DND-41 (cell line): ENCODE data around the gene TIPIN.

ENCODE experiments used
- ATAC-seq: fragments of 200-7000 bp; cut with Tn5 transposase; 3 replicates; pipeline ENCODE4 v1.9.1; 2021; ENCODE audit warnings: low read depth; ENCODE audit not compliant: insufficient read depth
- DNase-seq: peaks from one replicate; pipeline ENCODE4 v3.0.0-alpha.2; 2020
- H2AFZ ChIP-seq: 2 replicates; pipeline ENCODE4 v1.6.0; 2012; ENCODE audit warnings: low read depth, low read length
- H3K27ac ChIP-seq: 2 replicates; pipeline ENCODE4 v1.5.1; 2012; ENCODE audit warnings: low read length, inconsistent platforms
- H3K27me3 ChIP-seq: fragments of 200-600 bp; sonication (generic); 2 replicates; pipeline ENCODE4 v1.6.0; 2012; ENCODE audit warnings: low read length, mild to moderate bottlenecking, inconsistent platforms; ENCODE audit not compliant: insufficient read depth, poor library complexity
- H3K36me3 ChIP-seq: 2 replicates; pipeline ENCODE4 v1.5.1; 2012; ENCODE audit warnings: low read length, inconsistent platforms; ENCODE audit not compliant: insufficient read depth
- H3K4me1 ChIP-seq: 2 replicates; pipeline ENCODE4 v1.5.1; 2012; ENCODE audit warnings: mild to moderate bottlenecking, low read length; ENCODE audit not compliant: insufficient read depth
- H3K4me2 ChIP-seq: 2 replicates; pipeline ENCODE4 v1.6.0; 2012; ENCODE audit warnings: mild to moderate bottlenecking, moderate library complexity, low read length, inconsistent platforms; ENCODE audit not compliant: insufficient read depth
- H3K4me3 ChIP-seq, 2 experiments: fragments of 200-600 bp in 1 of 2; shearing (Covaris generic) in 1 of 2; 2 replicates each; pipeline ENCODE4 v1.5.1; 2012 to 2016; ENCODE audit warnings: inconsistent platforms in 2 of 2, low read length in 2 of 2, mild to moderate bottlenecking in 2 of 2, low read depth in 1 of 2, moderate library complexity in 1 of 2
- H3K79me2 ChIP-seq: 2 replicates; pipeline ENCODE4 v1.6.0; 2012; ENCODE audit warnings: low read length, inconsistent platforms; ENCODE audit not compliant: insufficient read depth
- H3K9ac ChIP-seq: 2 replicates; pipeline ENCODE4 v1.6.0; 2012; ENCODE audit warnings: low read depth, mild to moderate bottlenecking, inconsistent platforms, low read length, moderate library complexity
- H3K9me3 ChIP-seq: 2 replicates; pipeline ENCODE4 v1.5.1; 2012; ENCODE audit warnings: low read length, moderate library complexity, mild to moderate bottlenecking, inconsistent platforms; ENCODE audit not compliant: insufficient read depth, severe bottlenecking
- H4K20me1 ChIP-seq: 2 replicates; pipeline ENCODE4 v1.6.0; 2012; ENCODE audit warnings: low read length; ENCODE audit not compliant: insufficient read depth
- EZH2 ChIP-seq: IDR thresholded peaks from 3 replicates; pipeline ENCODE4 v1.6.1; 2012; ENCODE audit warnings: borderline replicate concordance, low read depth, mild to moderate bottlenecking, moderate library complexity, low read length, inconsistent platforms; ENCODE audit not compliant: severe bottlenecking
- TF ChIP-seq, protein P1 (sequence below): IDR thresholded peaks from 2 replicates; pipeline ENCODE4 v1.5.1; 2012; ENCODE audit warnings: borderline replicate concordance, low read length, moderate library complexity, mild to moderate bottlenecking; ENCODE audit not compliant: poor library complexity, severe bottlenecking; ENCODE audit errors: extremely low read depth

TIPIN gene

DNA sequence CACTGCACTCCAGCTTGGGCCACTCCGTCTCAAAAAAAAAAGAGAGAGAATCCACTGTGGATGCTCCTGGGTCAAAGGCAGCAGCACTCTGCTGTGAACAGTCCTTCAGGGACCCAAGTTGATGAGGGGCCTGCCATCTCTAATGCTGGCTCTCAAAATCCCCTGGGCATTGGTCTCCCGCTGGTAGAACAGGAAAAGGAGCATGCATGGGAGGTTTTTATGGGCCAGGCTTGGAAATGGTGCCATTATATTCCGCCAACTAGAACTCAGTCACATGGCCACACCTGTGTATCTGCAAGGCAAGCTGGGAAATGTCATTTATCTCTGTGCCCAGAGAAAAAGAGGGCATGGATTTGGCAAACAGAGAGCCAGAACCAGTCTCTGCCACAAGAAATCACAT, 66.5 kb downstream of the TIPIN start:
- TF ChIP-seq, protein P1, sequence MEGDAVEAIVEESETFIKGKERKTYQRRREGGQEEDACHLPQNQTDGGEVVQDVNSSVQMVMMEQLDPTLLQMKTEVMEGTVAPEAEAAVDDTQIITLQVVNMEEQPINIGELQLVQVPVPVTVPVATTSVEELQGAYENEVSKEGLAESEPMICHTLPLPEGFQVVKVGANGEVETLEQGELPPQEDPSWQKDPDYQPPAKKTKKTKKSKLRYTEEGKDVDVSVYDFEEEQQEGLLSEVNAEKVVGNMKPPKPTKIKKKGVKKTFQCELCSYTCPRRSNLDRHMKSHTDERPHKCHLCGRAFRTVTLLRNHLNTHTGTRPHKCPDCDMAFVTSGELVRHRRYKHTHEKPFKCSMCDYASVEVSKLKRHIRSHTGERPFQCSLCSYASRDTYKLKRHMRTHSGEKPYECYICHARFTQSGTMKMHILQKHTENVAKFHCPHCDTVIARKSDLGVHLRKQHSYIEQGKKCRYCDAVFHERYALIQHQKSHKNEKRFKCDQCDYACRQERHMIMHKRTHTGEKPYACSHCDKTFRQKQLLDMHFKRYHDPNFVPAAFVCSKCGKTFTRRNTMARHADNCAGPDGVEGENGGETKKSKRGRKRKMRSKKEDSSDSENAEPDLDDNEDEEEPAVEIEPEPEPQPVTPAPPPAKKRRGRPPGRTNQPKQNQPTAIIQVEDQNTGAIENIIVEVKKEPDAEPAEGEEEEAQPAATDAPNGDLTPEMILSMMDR = no peak
- no peak for TF ChIP-seq EZH2
- Histone ChIP-seq H2AFZ (no peak overlapping the region), H3K36me3 (no peaks in the 10 kb centered on the region), H4K20me1 (no peaks in the 10 kb centered on the region), H3K4me2 (no peak overlapping the region), H3K4me1 (peaks cover 24% of the 10 kb centered on the region), H3K79me2 (peaks cover 33% of the 10 kb centered on the region), H3K9ac (no peak overlapping the region), H3K9me3 (no peaks in the 10 kb centered on the region), H3K4me3 (no peak overlapping the region), H3K27ac (no peak overlapping the region), H3K27me3 (no peaks in the 10 kb centered on the region)
- no peak for ATAC-seq
- no peak for DNase-seq

DNA sequence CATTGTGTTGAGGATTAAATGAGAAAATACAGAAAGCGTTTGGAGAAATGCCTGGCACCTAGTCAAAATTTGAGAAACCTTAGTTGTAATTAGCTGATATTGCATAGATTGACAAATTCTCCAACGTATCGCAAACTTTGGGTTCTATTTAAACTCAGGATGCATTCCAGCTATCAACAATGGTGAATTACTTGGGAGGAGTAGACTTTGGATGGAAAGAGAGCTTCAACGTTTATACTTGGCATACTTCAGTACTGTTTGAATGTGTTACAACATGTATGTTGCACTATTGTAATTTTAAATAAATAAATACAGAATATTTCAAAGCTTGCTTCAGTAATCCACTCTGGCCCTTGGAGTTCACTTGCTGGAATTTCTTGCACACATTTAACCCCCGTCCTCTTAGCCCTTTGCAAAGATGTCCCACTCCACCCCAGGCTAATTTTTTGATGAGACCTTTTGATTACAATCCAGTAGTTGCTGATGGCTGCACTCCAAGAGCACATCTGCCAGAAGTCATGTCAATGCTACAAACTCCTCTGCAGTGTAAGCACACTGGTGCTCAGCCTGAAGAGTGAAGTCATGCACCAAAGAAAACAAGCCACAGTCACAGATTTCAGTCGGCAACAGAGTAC, 67.8 kb downstream of the TIPIN start:
- Histone ChIP-seq H3K4me2 (no peak overlapping the region), H3K9me3 (no peaks in the 10 kb centered on the region), H3K79me2 (peaks cover 20% of the 10 kb centered on the region), H3K27ac (no peak overlapping the region), H3K36me3 (no peaks in the 10 kb centered on the region), H4K20me1 (no peaks in the 10 kb centered on the region), H3K9ac (no peak overlapping the region), H3K27me3 (no peaks in the 10 kb centered on the region), H2AFZ (no peak overlapping the region), H3K4me1 (peaks cover 14% of the 10 kb centered on the region), H3K4me3 (no peak overlapping the region)
- no peak for DNase-seq
- no peak for ATAC-seq
- TF ChIP-seq, protein P1 = no peak
- TF ChIP-seq EZH2 = no peak

DNA sequence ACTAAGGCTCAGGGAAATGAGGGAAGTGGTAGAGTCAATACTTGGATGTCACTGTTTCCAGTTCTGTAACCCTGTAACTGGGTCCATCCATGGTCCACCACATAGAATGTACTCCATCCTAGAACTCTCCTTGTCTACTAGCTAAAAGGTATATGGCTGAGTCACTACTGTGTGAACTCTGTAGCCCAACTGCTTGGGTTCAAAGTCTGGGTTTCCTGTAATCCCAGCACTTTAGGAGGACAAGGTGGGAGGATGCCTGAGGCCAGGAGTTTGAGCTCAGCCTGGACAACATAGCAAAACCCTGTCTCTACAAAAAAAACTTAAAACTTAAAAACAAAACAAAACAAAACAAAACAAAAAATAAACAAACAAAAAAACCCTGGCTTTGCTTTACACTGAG, 68.4 kb downstream of the TIPIN start:
- peaks cover 14% of the 10 kb centered on the region for H3K4me1 ChIP-seq

More for the DNA sequence above, 68.4 kb downstream of the TIPIN start:
- H3K27ac ChIP-seq = no peak overlapping the region
- H4K20me1 ChIP-seq = no peaks in the 10 kb centered on the region
- H3K9ac ChIP-seq = no peak overlapping the region
- no peak overlapping the region for H3K4me2 ChIP-seq
- no peaks in the 10 kb centered on the region for H3K36me3 ChIP-seq
- no peak for TF ChIP-seq EZH2
- TF ChIP-seq, protein P1 = no peak
- DNase-seq = no peak
- H3K4me3 ChIP-seq = no peak overlapping the region
- no peaks in the 10 kb centered on the region for H3K9me3 ChIP-seq
- no peak overlapping the region for H2AFZ ChIP-seq
- ATAC-seq = no peak
- H3K79me2 ChIP-seq = peaks cover 15% of the 10 kb centered on the region
- no peaks in the 10 kb centered on the region for H3K27me3 ChIP-seq
